Measurements from ENCODE around the gene ZNF664.

DNA sequence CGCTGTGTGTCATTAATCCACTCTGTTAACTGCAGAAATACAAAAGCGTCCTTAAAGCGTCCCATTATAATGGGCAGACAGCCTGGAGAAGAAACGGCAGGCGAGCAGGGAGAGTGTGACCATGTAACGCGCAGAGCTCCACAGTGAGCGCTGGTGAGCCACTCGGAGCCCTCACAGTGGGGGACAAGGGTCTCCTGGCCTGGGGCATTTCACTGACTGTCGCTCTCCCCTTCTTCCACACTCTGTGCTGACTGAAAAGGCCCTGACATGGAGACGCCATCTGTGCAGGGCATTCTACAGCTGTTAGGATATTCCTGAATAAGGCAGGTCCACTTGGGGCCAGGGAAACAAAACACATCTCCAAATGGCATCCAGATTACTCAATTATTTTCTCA, 24.6 kb upstream of the ZNF664 start:
- TF ChIP-seq, protein P1, sequence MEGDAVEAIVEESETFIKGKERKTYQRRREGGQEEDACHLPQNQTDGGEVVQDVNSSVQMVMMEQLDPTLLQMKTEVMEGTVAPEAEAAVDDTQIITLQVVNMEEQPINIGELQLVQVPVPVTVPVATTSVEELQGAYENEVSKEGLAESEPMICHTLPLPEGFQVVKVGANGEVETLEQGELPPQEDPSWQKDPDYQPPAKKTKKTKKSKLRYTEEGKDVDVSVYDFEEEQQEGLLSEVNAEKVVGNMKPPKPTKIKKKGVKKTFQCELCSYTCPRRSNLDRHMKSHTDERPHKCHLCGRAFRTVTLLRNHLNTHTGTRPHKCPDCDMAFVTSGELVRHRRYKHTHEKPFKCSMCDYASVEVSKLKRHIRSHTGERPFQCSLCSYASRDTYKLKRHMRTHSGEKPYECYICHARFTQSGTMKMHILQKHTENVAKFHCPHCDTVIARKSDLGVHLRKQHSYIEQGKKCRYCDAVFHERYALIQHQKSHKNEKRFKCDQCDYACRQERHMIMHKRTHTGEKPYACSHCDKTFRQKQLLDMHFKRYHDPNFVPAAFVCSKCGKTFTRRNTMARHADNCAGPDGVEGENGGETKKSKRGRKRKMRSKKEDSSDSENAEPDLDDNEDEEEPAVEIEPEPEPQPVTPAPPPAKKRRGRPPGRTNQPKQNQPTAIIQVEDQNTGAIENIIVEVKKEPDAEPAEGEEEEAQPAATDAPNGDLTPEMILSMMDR (IDR thresholded peaks at IDR 0.05), result no peak
- TF ChIP-seq POLR2A (IDR thresholded peaks at IDR 0.05), result no peak

Data from tibial nerve (tissue), 3 donors.